Measurements from ENCODE around the gene RETREG3. TPM values are rescaled to one million over a fixed set of nuclear protein-coding genes. Genes with fewer than 3 reads are reported as not detected.

The RETREG3 gene
- total RNA-seq, 2 donors from 2014 or later, result 51.5 to 55.4 TPM

- TF ChIP-seq CTCF (conservative IDR thresholded peaks at IDR 0.05), result no peak
- Mint-ChIP-seq H3K4me1 (no peaks in the 10 kb centered on the region), H3K9me3 (no peaks in the 10 kb centered on the region), H3K36me3 (ENCODE audit: low read depth) (peaks cover 22% of the 10 kb centered on the region), H3K27ac (no peak overlapping the region), H3K27me3 (ENCODE audit: insufficient read depth) (no peaks in the 10 kb centered on the region), H3K4me3 (no peak overlapping the region)
- peaks cover 12% of the 10 kb centered on the region for H3K36me3 ChIP-seq (ENCODE audit: control insufficient read depth, insufficient read depth, low read length)
- H3K4me1 ChIP-seq (ENCODE audit: control insufficient read depth, insufficient read depth, low read length), result no peaks in the 10 kb centered on the region
- H3K4me3 ChIP-seq (ENCODE audit: low read length), result no peak overlapping the region
- no peaks in the 10 kb centered on the region for H3K9me3 ChIP-seq (ENCODE audit: control insufficient read depth, low read length)
- no peaks in the 10 kb centered on the region for H3K27me3 ChIP-seq (ENCODE audit: control insufficient read depth, insufficient read depth, low read length, poor library complexity, severe bottlenecking)
- WGBS, 2 experiments (ENCODE audit: insufficient coverage in 1 of 2, insufficient read length in 1 of 2), result 92 to 100% methylated on average over 1 to 2 of the region's 3 CpGs
- no peak overlapping the region for H3K9ac ChIP-seq (ENCODE audit: extremely low read depth, low read length, poor library complexity, severe bottlenecking)
- H3K27ac ChIP-seq (ENCODE audit: low read depth, low read length), result no peak overlapping the region
- DNase-seq, result no peak
Observed at GRCh38 chr17:42596386-42596785, 12.8 kb downstream of the RETREG3 start.

- 98% methylated on average over 9 of the region's 9 CpGs for WGBS, 2 experiments (ENCODE audit: insufficient coverage in 1 of 2, insufficient read length in 1 of 2)
- no peak overlapping the region for H3K27ac ChIP-seq (ENCODE audit: low read depth, low read length)
Observed at GRCh38 chr17:42591411-42591810, 17.8 kb downstream of the RETREG3 start.

GRCh38 chr17:42590886-42591285, 18.3 kb downstream of the RETREG3 start:
- no peak for TF ChIP-seq CTCF (conservative IDR thresholded peaks at IDR 0.05)
- Histone ChIP-seq H3K4me3 (ENCODE audit: low read length) (no peak overlapping the region), H3K27ac (ENCODE audit: low read depth, low read length) (no peak overlapping the region), H3K27me3 (ENCODE audit: control insufficient read depth, insufficient read depth, low read length, poor library complexity, severe bottlenecking) (no peaks in the 10 kb centered on the region), H3K9me3 (ENCODE audit: control insufficient read depth, low read length) (no peaks in the 10 kb centered on the region), H3K9ac (ENCODE audit: extremely low read depth, low read length, poor library complexity, severe bottlenecking) (no peak overlapping the region), H3K36me3 (ENCODE audit: control insufficient read depth, insufficient read depth, low read length) (peaks cover 55% of the 10 kb centered on the region), H3K4me1 (ENCODE audit: control insufficient read depth, insufficient read depth, low read length) (no peaks in the 10 kb centered on the region)
- Mint-ChIP-seq H3K27ac (no peak overlapping the region), H3K27me3 (ENCODE audit: insufficient read depth) (no peaks in the 10 kb centered on the region), H3K9me3 (no peaks in the 10 kb centered on the region), H3K4me1 (no peaks in the 10 kb centered on the region), H3K36me3 (ENCODE audit: low read depth) (peaks cover 57% of the 10 kb centered on the region), H3K4me3 (no peak overlapping the region)
- 99 to 100% methylated on average over 1 to 2 of the region's 2 CpGs for WGBS, 2 experiments (ENCODE audit: insufficient coverage in 1 of 2, insufficient read length in 1 of 2)
- DNase-seq, result no peak

More at GRCh38 chr17:42591411-42591810, 17.8 kb downstream of the RETREG3 start:
- Mint-ChIP-seq H3K4me1 (no peaks in the 10 kb centered on the region), H3K9me3 (no peaks in the 10 kb centered on the region), H3K27me3 (ENCODE audit: insufficient read depth) (no peaks in the 10 kb centered on the region), H3K27ac (no peak overlapping the region), H3K4me3 (no peak overlapping the region), H3K36me3 (ENCODE audit: low read depth) (peaks cover 56% of the 10 kb centered on the region)
- DNase-seq, result no peak
- Histone ChIP-seq H3K9ac (ENCODE audit: extremely low read depth, low read length, poor library complexity, severe bottlenecking) (no peak overlapping the region), H3K36me3 (ENCODE audit: control insufficient read depth, insufficient read depth, low read length) (peaks cover 49% of the 10 kb centered on the region), H3K4me1 (ENCODE audit: control insufficient read depth, insufficient read depth, low read length) (no peaks in the 10 kb centered on the region), H3K4me3 (ENCODE audit: low read length) (no peak overlapping the region), H3K27me3 (ENCODE audit: control insufficient read depth, insufficient read depth, low read length, poor library complexity, severe bottlenecking) (no peaks in the 10 kb centered on the region), H3K9me3 (ENCODE audit: control insufficient read depth, low read length) (no peaks in the 10 kb centered on the region)
- TF ChIP-seq CTCF (conservative IDR thresholded peaks at IDR 0.05), result no peak
